ENCODE data around the gene MST1R. TPM values are rescaled to one million over a fixed set of nuclear protein-coding genes. Genes with fewer than 3 reads are reported as not detected.
A peak's percentile ranks its signal among the peaks of the same experiment; 100 is the strongest.

Gene MST1R
- total and polyA plus RNA-seq, 2 experiments from 2014 or later: 3.7 to 3.9 TPM

- Histone ChIP-seq H3K9me2 (ENCODE audit: insufficient read depth) (no peaks in the 10 kb centered on the region), H3K4me2 (peak overlapping the region; percentile 74), H3F3A (replicated peaks; ENCODE audit: low read depth) (0 out of 2 replicates have a peak, but pooled peaks cover 4% of the 10 kb centered on the region), H3K4me3 (peak overlapping the region; percentile 45), H3K27me3 (ENCODE audit: insufficient read depth) (no peaks in the 10 kb centered on the region), H3K36me3 (ENCODE audit: insufficient read depth) (no peaks in the 10 kb centered on the region), H3K27ac (ENCODE audit: low read depth) (no peak overlapping the region), H4K20me1 (replicated peaks; ENCODE audit: insufficient read depth) (no peaks in the 10 kb centered on the region), H3K4me1 (ENCODE audit: insufficient read depth) (peaks cover 23% of the 10 kb centered on the region), H3K79me2 (replicated peaks; ENCODE audit: insufficient read depth) (no peaks in the 10 kb centered on the region), H2AFZ (peak overlapping the region; percentile 95)
- TF ChIP-seq EZH2 (IDR thresholded peaks at IDR 0.05; ENCODE audit: low read depth, unreplicated experiment) (no peak), EZH2phosphoT487 (IDR thresholded peaks at IDR 0.05; ENCODE audit: unreplicated experiment) (no peak), REST (IDR thresholded peaks at IDR 0.05; ENCODE audit: unreplicated experiment) (no peak), ZNF114 (CRISPR knock-in tag; IDR thresholded peaks at IDR 0.05) (no peak), JUNB (IDR thresholded peaks at IDR 0.05; ENCODE audit: unreplicated experiment) (no peak), ZNF331 (CRISPR knock-in tag; IDR thresholded peaks at IDR 0.05; ENCODE audit: low read depth) (no peak), CREB1 (CRISPR knock-in tag; IDR thresholded peaks at IDR 0.05; ENCODE audit: low read depth) (no peak), POLR2AphosphoS5 (IDR thresholded peaks at IDR 0.05; ENCODE audit: low read depth) (no peak)
- peak overlapping the region; percentile 18; the same call in 2 of the 3 replicates for H3K4me3 Mint-ChIP-seq
- H3K36me3 Mint-ChIP-seq (ENCODE audit: low read depth): no peaks in the 10 kb centered on the region
- no peaks in the 10 kb centered on the region; the same call in 2 of the 3 replicates for H3K9me3 Mint-ChIP-seq
- ATAC-seq (peak; percentile 84), DNase-seq (ENCODE audit: low spot score) (peak; percentile 73)
- H3K27me3 Mint-ChIP-seq (ENCODE audit: insufficient read depth, low read depth, poor library complexity): peaks cover 13% of the 10 kb centered on the region
- no peak overlapping the region for H3K27ac Mint-ChIP-seq
- peaks cover 29% of the 10 kb centered on the region for H3K4me1 Mint-ChIP-seq
These were observed 22.9 kb downstream of the MST1R start for GRCh38 chr3:49880581-49881315.

DNA sequence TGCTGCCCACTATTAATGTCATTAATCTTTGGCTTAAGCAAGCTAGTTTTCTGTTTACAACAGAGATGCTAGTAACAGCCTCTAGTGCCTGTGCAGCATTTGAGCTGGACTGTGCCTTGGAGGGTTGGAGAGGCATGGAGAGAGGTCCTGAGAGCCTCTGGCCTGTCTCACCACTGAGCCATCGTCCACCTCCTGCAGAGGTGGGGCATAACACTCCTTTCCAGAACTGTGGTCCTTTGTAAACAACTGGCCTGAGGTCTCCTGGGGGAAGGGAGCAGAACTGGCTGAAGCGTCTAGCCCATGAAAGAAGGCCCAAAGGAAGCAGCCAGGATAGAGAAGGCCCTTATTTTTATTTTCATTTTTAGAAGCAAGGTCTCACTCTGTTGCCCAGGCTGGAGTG lies 24.0 kb downstream of the MST1R start:
- no peak overlapping the region for H3K27ac Mint-ChIP-seq
- no peak for ATAC-seq
- TF ChIP-seq, protein P1, sequence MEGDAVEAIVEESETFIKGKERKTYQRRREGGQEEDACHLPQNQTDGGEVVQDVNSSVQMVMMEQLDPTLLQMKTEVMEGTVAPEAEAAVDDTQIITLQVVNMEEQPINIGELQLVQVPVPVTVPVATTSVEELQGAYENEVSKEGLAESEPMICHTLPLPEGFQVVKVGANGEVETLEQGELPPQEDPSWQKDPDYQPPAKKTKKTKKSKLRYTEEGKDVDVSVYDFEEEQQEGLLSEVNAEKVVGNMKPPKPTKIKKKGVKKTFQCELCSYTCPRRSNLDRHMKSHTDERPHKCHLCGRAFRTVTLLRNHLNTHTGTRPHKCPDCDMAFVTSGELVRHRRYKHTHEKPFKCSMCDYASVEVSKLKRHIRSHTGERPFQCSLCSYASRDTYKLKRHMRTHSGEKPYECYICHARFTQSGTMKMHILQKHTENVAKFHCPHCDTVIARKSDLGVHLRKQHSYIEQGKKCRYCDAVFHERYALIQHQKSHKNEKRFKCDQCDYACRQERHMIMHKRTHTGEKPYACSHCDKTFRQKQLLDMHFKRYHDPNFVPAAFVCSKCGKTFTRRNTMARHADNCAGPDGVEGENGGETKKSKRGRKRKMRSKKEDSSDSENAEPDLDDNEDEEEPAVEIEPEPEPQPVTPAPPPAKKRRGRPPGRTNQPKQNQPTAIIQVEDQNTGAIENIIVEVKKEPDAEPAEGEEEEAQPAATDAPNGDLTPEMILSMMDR (conservative IDR thresholded peaks at IDR 0.05; ENCODE audit: low read depth in 2 of 2): no peak
- TF ChIP-seq CREB1 (CRISPR knock-in tag; IDR thresholded peaks at IDR 0.05; ENCODE audit: low read depth): no peak
- TF ChIP-seq ZNF114 (CRISPR knock-in tag; IDR thresholded peaks at IDR 0.05): no peak
- no peak for TF ChIP-seq POLR2AphosphoS5 (IDR thresholded peaks at IDR 0.05; ENCODE audit: low read depth)
- no peak for TF ChIP-seq STAT1 (IDR thresholded peaks at IDR 0.05; ENCODE audit: unreplicated experiment)
- TF ChIP-seq NANOG (IDR thresholded peaks at IDR 0.05; ENCODE audit: borderline replicate concordance): no peak
- TF ChIP-seq JUNB (IDR thresholded peaks at IDR 0.05; ENCODE audit: unreplicated experiment): no peak
- no peak for TF ChIP-seq ETS1 (IDR thresholded peaks at IDR 0.05)
- no peak for TF ChIP-seq REST (IDR thresholded peaks at IDR 0.05; ENCODE audit: unreplicated experiment)
- no peak for TF ChIP-seq EZH2 (IDR thresholded peaks at IDR 0.05; ENCODE audit: low read depth, unreplicated experiment)

More for the DNA sequence above, 24.0 kb downstream of the MST1R start:
- H3K4me1 Mint-ChIP-seq: peaks cover 29% of the 10 kb centered on the region
- H3K27me3 Mint-ChIP-seq (ENCODE audit: insufficient read depth, low read depth, poor library complexity): peaks cover 11% of the 10 kb centered on the region
- H3K27me3 ChIP-seq (ENCODE audit: insufficient read depth): no peaks in the 10 kb centered on the region
- H4K20me1 ChIP-seq (replicated peaks; ENCODE audit: insufficient read depth): no peaks in the 10 kb centered on the region
- H3K4me1 ChIP-seq (ENCODE audit: insufficient read depth): peaks cover 23% of the 10 kb centered on the region
- 0 out of 2 replicates have a peak, but pooled peaks cover 4% of the 10 kb centered on the region for H3F3A ChIP-seq (replicated peaks; ENCODE audit: low read depth)
- H3K9me3 Mint-ChIP-seq: no peaks in the 10 kb centered on the region; the same call in 2 of the 3 replicates
- H3K36me3 ChIP-seq (ENCODE audit: insufficient read depth): no peaks in the 10 kb centered on the region
- no peaks in the 10 kb centered on the region for H3K36me3 Mint-ChIP-seq (ENCODE audit: low read depth)
- no peaks in the 10 kb centered on the region for H3K9me2 ChIP-seq (ENCODE audit: insufficient read depth)
- H3K79me2 ChIP-seq (replicated peaks; ENCODE audit: insufficient read depth): no peaks in the 10 kb centered on the region
- no peak for DNase-seq (ENCODE audit: low spot score)
- no peak overlapping the region for H3K4me3 Mint-ChIP-seq
- H3K27ac ChIP-seq (ENCODE audit: low read depth): no peak overlapping the region
- no peak overlapping the region for H3K4me3 ChIP-seq
- H2AFZ ChIP-seq: no peak overlapping the region
- H3K4me2 ChIP-seq: no peak overlapping the region
